22Rv1 (cell line): ENCODE measurements around the gene OR7C1.

Experiments
- CTCF ChIP-seq: fragments of 450-650 bp; IDR thresholded peaks from 2 replicates; pipeline ENCODE4 v1.5.1; 2017; ENCODE audit warnings: mild to moderate bottlenecking
- ZFX ChIP-seq: fragments of 450-650 bp; IDR thresholded peaks from 2 replicates; pipeline ENCODE4 v1.6.1; 2017; ENCODE audit warnings: antibody characterized with exemption, borderline replicate concordance

GRCh38 chr19:14762111-14762510 lies 72.9 kb downstream of the OR7C1 start:
- TF ChIP-seq CTCF (no peak), ZFX (no peak)
